A549 (cell line): Measurements from ENCODE around the gene SLC36A4.

ENCODE experiments used
- ATOH8 ChIP-seq: fragments of 250-450 bp; sonication (Bioruptor Pico); IDR thresholded peaks from 2 replicates; pipeline ENCODE4 v1.5.0; 2020; ENCODE audit warnings: low read depth, mild to moderate bottlenecking, moderate library complexity
- CHD4 ChIP-seq: fragments of 200-600 bp; sonication (generic); IDR thresholded peaks from 2 replicates; pipeline ENCODE4 v1.6.1; 2016; ENCODE audit warnings: antibody characterized with exemption, mild to moderate bottlenecking, borderline replicate concordance
- CTCF ChIP-seq: fragments of >200 bp; sonication (Bioruptor Twin); formaldehyde crosslinking; IDR thresholded peaks from 3 replicates; pipeline ENCODE4 v1.5.1; 2016
- FOSL2 ChIP-seq, 2 experiments: fragments of 450-650 bp in 1 of 2; fragments of >200 bp in 1 of 2; sonication (Bioruptor Twin) in 1 of 2; formaldehyde crosslinking; IDR thresholded peaks; 2 replicates each; pipeline versions ENCODE4 v1.5.0 to v1.6.1; 2016 to 2020; ENCODE audit warnings: mild to moderate bottlenecking in 1 of 2, moderate library complexity in 1 of 2
- JUN ChIP-seq, 2 experiments: fragments of >200 bp; sonication (Bioruptor Twin); formaldehyde crosslinking; IDR thresholded peaks; 2 replicates in 1 of 2; 3 replicates in 1 of 2; pipeline ENCODE4 v1.6.1; 2016 to 2017
- KDM1A ChIP-seq: fragments of 200-600 bp; sonication (generic); IDR thresholded peaks from 2 replicates; pipeline ENCODE4 v1.6.1; 2016; ENCODE audit warnings: low read depth, mild to moderate bottlenecking
- MAFK ChIP-seq: fragments of 450-650 bp; IDR thresholded peaks from 2 replicates; pipeline ENCODE4 v1.6.1; 2014; ENCODE audit not compliant: partially characterized antibody
- MAZ ChIP-seq: fragments of 150-350 bp; IDR thresholded peaks from 2 replicates; pipeline ENCODE4 v1.6.1; 2014; ENCODE audit warnings: antibody characterized with exemption, low read depth, low read length, borderline replicate concordance
- MYC ChIP-seq: IDR thresholded peaks from 2 replicates; pipeline ENCODE4 v1.6.1; 2012; ENCODE audit warnings: mild to moderate bottlenecking, inconsistent platforms, low read length, improper control_type of control experiment, borderline replicate concordance
- NR3C1 ChIP-seq: fragments of >200 bp; sonication (Bioruptor Twin); formaldehyde crosslinking; IDR thresholded peaks from 3 replicates; pipeline ENCODE4 v1.6.1; 2017
- POLR2A ChIP-seq: IDR thresholded peaks from 2 replicates; pipeline ENCODE4 v1.6.1; 2012; ENCODE audit warnings: mild to moderate bottlenecking, low read length

- TF ChIP-seq CTCF (no peak), MYC (no peak), MAFK (no peak), ATOH8 (CRISPR knock-in tag) (no peak), CHD4 (no peak), JUN (IDR thresholded peaks at IDR 0.05) (no peak), KDM1A (no peak), MAZ (no peak), NR3C1 (no peak), FOSL2 (IDR thresholded peaks at IDR 0.05) (no peak), FOSL2 (CRISPR knock-in tag; IDR thresholded peaks at IDR 0.05) (no peak), POLR2A (no peak)
Measured at GRCh38 chr11:93193731-93194130, 4.1 kb downstream of the SLC36A4 start.
